Measurements from ENCODE around the gene ZKSCAN7.

DNA sequence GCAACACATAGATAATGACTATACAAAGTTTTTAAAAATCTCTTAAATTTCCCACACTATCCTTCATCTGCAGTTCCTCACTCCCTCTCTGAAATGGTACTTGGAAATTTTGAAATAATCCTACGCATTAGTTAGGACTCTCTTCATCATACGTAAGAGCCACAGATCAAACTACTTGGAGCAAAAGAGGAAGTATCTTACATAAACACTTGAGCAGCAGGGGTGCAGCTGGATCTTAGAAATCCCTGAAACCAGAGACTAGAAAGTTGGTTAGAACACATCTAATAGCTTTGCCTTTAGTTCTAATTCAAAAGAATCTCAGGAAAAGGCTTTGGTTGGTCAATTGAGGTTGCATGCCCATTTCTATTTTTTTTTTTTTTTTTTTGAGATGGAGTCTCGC, 38.8 kb upstream of the ZKSCAN7 start:
- TF ChIP-seq GATA2 (IDR thresholded peaks at IDR 0.05; ENCODE audit: low read depth, low read length) (no peak), GATA3 (IDR thresholded peaks at IDR 0.05; ENCODE audit: low read depth, low read length) (no peak)

All from SH-SY5Y (cell line).